ENCODE results near the gene ING5.
A peak's percentile ranks its signal among the peaks of the same experiment; 100 is the strongest.

The ING5 gene

DNA sequence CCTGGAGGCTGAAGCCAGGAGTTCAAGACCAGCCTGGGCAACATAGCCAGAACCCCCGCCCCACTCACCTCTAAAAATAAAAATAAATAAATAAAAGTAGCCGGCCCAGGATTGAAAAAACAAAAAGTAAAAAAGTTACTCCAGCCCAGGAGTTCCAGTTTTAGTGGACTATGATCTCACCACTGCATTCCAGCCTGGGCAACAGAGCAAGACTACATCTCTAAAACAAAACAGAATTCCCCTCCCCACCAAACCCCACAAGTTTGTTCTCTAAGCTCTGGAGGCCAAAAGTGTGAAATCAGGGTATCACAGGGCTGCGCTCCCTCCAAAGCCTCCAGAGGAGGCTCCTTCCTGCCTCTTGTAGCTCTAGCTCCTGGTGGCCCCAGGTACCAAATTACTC lies 34.3 kb downstream of the ING5 start:
- H3K27ac ChIP-seq (ENCODE audit: low read depth, low read length): no peak overlapping the region
- H3F3A ChIP-seq (ENCODE audit: control insufficient read depth, insufficient read depth): no peaks in the 10 kb centered on the region
- peaks cover 16% of the 10 kb centered on the region for H3K4me1 ChIP-seq (ENCODE audit: control insufficient read depth, low read length)
- TF ChIP-seq EZH2phosphoT487 (IDR thresholded peaks at IDR 0.05; ENCODE audit: borderline replicate concordance, low read length): no peak
- TF ChIP-seq, protein P1, sequence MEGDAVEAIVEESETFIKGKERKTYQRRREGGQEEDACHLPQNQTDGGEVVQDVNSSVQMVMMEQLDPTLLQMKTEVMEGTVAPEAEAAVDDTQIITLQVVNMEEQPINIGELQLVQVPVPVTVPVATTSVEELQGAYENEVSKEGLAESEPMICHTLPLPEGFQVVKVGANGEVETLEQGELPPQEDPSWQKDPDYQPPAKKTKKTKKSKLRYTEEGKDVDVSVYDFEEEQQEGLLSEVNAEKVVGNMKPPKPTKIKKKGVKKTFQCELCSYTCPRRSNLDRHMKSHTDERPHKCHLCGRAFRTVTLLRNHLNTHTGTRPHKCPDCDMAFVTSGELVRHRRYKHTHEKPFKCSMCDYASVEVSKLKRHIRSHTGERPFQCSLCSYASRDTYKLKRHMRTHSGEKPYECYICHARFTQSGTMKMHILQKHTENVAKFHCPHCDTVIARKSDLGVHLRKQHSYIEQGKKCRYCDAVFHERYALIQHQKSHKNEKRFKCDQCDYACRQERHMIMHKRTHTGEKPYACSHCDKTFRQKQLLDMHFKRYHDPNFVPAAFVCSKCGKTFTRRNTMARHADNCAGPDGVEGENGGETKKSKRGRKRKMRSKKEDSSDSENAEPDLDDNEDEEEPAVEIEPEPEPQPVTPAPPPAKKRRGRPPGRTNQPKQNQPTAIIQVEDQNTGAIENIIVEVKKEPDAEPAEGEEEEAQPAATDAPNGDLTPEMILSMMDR (IDR thresholded peaks at IDR 0.05; ENCODE audit: low read depth, low read length, poor library complexity, severe bottlenecking): no peak
- H3K27me3 ChIP-seq (ENCODE audit: control insufficient read depth, low read length): no peaks in the 10 kb centered on the region
- H3K9me3 ChIP-seq (ENCODE audit: control insufficient read depth, insufficient read depth, low read length): no peaks in the 10 kb centered on the region
- H3K4me2 ChIP-seq (ENCODE audit: low read length): peak overlapping the region; percentile 94
- peaks cover 66% of the 10 kb centered on the region for H3K79me2 ChIP-seq (ENCODE audit: control insufficient read depth, low read length)
- H3K4me3 ChIP-seq (ENCODE audit: low read length): no peak overlapping the region; the same call in 1 of the 2 replicates
- peaks cover 53% of the 10 kb centered on the region for H3K36me3 ChIP-seq (ENCODE audit: control insufficient read depth, low read length)
- H4K20me1 ChIP-seq (ENCODE audit: control insufficient read depth, insufficient read depth, low read depth, low read length): peaks cover 2% of the 10 kb centered on the region; the same call in 1 of the 2 replicates
- no peaks in the 10 kb centered on the region for H3K9me2 ChIP-seq (replicated peaks; ENCODE audit: control insufficient read depth, low read length)

DNA sequence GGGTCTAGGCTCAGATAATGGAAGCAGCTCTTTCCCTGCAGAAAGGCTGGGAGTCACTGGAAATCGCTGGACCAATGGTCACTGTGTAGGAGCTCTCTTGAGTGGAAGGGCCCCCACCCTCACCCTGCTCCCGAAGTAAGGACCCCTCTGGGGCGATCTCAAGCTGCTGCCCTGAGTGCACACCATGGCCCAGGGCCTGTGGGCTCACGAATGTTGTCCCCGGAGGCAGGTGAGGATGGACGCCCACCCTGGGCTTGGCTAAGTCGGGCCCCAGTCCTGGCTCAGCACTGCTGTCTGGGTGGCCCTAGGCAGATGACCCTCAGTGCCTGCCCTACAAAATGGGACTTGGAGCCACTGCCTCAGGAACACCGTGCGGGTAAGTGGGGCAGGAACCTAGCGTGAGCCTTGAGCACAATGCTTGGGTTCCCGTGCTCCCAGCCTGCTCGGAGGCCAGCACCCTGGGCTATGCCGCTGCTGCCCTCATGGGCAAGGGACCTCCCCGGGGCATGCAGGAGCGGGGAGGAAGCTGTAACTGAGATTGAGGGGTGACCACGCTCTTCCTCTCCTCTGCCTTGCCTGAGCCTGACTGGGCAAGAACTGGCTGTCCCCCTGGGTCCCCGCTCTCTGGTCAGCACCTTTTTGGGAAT lies 36.3 kb downstream of the ING5 start:
- no peak overlapping the region for H3K4me2 ChIP-seq (ENCODE audit: low read length)
- peaks cover 76% of the 10 kb centered on the region for H3K79me2 ChIP-seq (ENCODE audit: control insufficient read depth, low read length)
- no peaks in the 10 kb centered on the region for H3K27me3 ChIP-seq (ENCODE audit: control insufficient read depth, low read length)
- H3K4me1 ChIP-seq (ENCODE audit: control insufficient read depth, low read length): peaks cover 16% of the 10 kb centered on the region
- TF ChIP-seq, protein P1 (IDR thresholded peaks at IDR 0.05; ENCODE audit: low read depth, low read length, poor library complexity, severe bottlenecking): no peak
- no peak for TF ChIP-seq EZH2phosphoT487 (IDR thresholded peaks at IDR 0.05; ENCODE audit: borderline replicate concordance, low read length)
- H3K4me3 ChIP-seq (ENCODE audit: low read length): no peak overlapping the region
- H3K9me3 ChIP-seq (ENCODE audit: control insufficient read depth, insufficient read depth, low read length): no peaks in the 10 kb centered on the region
- H3K36me3 ChIP-seq (ENCODE audit: control insufficient read depth, low read length): peaks cover 56% of the 10 kb centered on the region
- H3K27ac ChIP-seq (ENCODE audit: low read depth, low read length): no peak overlapping the region
- H3F3A ChIP-seq (ENCODE audit: control insufficient read depth, insufficient read depth): no peaks in the 10 kb centered on the region
- no peaks in the 10 kb centered on the region for H3K9me2 ChIP-seq (replicated peaks; ENCODE audit: control insufficient read depth, low read length)
- peaks cover 2% of the 10 kb centered on the region; the same call in 1 of the 2 replicates for H4K20me1 ChIP-seq (ENCODE audit: control insufficient read depth, insufficient read depth, low read depth, low read length)

GRCh38 chr2:241739177-241739576 lies 37.3 kb downstream of the ING5 start:
- Histone ChIP-seq H3F3A (ENCODE audit: control insufficient read depth, insufficient read depth) (no peaks in the 10 kb centered on the region), H3K4me1 (ENCODE audit: control insufficient read depth, low read length) (peaks cover 11% of the 10 kb centered on the region), H4K20me1 (ENCODE audit: control insufficient read depth, insufficient read depth, low read depth, low read length) (peaks cover 2% of the 10 kb centered on the region; the same call in 1 of the 2 replicates), H3K4me2 (ENCODE audit: low read length) (no peak overlapping the region), H3K36me3 (ENCODE audit: control insufficient read depth, low read length) (peaks cover 67% of the 10 kb centered on the region), H3K9me2 (replicated peaks; ENCODE audit: control insufficient read depth, low read length) (no peaks in the 10 kb centered on the region), H3K4me3 (ENCODE audit: low read length) (no peak overlapping the region), H3K27me3 (ENCODE audit: control insufficient read depth, low read length) (no peaks in the 10 kb centered on the region), H3K9me3 (ENCODE audit: control insufficient read depth, insufficient read depth, low read length) (no peaks in the 10 kb centered on the region), H3K27ac (ENCODE audit: low read depth, low read length) (no peak overlapping the region), H3K79me2 (ENCODE audit: control insufficient read depth, low read length) (peaks cover 78% of the 10 kb centered on the region)
- TF ChIP-seq, protein P1 (IDR thresholded peaks at IDR 0.05; ENCODE audit: low read depth, low read length, poor library complexity, severe bottlenecking): no peak
- no peak for TF ChIP-seq EZH2phosphoT487 (IDR thresholded peaks at IDR 0.05; ENCODE audit: borderline replicate concordance, low read length)
